ENCODE data around the gene LPP.

LPP gene

DNA sequence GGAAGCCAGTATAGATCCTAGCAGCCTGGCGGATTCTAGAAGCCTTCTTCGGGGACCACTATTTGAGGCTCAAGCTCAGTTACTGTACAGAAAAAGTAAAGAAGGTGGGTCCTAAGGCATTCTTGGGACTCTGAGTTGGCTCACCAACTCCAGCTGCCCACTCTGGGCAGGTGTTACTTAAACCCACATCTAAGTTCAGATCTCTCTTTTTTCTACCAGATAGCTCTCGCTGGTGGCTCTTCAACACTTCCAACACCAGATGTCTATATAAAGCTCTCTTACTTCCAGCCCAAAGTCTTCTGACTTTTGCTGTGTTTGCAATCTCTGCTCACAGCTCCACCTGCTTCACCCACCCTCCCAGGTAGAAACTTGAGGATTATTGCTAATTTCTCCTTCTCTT is 785.0 kb downstream of the LPP start:
- Histone ChIP-seq H3K27me3 (ENCODE audit: low read depth) (no peaks in the 10 kb centered on the region), H3K9me3 (no peaks in the 10 kb centered on the region), H3K4me3 (no peak overlapping the region), H3K4me1 (no peaks in the 10 kb centered on the region; the same call in 1 of the 2 replicates), H3K36me3 (replicated peaks) (no peaks in the 10 kb centered on the region)
- DNase-seq (ENCODE audit: low spot score in 2 of 2): no peak
- in situ Hi-C loops (cut with MboI; ENCODE audit: low sequenced_read_pairs): no loop called here

DNA sequence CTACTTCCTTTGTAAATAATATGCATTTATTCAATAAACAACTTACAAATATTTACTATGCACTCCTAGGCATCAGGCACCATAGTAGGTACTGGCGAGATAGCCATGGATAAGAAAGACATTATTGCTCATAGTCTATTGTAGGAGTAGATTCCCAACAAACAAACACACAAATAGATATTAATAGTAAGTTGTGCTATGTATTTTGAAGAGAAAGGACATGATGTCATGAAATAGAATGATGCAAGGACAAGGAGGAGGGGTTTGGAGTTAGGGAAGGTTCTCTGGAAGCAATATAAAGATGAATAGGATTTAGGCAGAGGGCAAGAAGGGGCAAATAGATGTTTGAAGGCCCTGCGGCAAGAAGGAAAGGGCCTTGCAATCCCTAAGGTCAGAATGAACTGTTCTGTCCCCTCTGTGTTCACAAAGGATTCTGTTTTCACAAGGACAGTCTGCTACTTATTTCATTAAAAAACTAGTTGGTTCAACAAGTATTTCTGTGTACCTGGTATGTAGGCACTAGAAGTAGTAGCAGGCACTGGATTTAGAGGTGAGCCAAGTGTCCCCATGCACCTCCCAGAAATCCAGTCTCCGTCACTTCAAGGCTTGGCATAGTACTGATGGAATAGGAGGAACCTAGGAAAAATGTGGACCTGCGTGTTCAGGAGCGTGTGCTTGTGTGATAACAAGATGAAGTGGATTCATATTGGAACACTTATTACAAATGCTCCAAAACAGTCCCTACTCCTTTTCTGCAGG is 786.0 kb downstream of the LPP start:
- H3K27me3 ChIP-seq (ENCODE audit: low read depth): no peaks in the 10 kb centered on the region
- DNase-seq (ENCODE audit: low spot score in 2 of 2): no peak
- in situ Hi-C loops (cut with MboI; ENCODE audit: low sequenced_read_pairs): no loop called here
- H3K4me1 ChIP-seq: no peaks in the 10 kb centered on the region; the same call in 1 of the 2 replicates
- H3K36me3 ChIP-seq (replicated peaks): no peaks in the 10 kb centered on the region
- no peak overlapping the region for H3K4me3 ChIP-seq
- no peaks in the 10 kb centered on the region for H3K9me3 ChIP-seq

Measured in HAP-1 (cell line).